Astrocyte (in vitro differentiated cells and primary cell): ENCODE data around the gene RHEBL1. TPM values are rescaled to one million over a fixed set of nuclear protein-coding genes. Genes with fewer than 3 reads are reported as not detected.
A peak's percentile ranks its signal among the peaks of the same experiment; 100 is the strongest.

Experiments used
- DNase-seq: peaks from one replicate; pipeline ENCODE4 v3.0.0-alpha.2; 2010; ENCODE audit warnings: low read depth
- FAIRE-seq: peaks from 2 replicates; lab custom pipeline; 2011; peaks lifted over from hg19 to GRCh38; lab: Jason Lieb, UNC
- H2AFZ ChIP-seq: 2 replicates; pipeline ENCODE4 v1.6.0; 2012; ENCODE audit warnings: low read depth, low read length, inconsistent platforms
- H3K27ac ChIP-seq: 2 replicates; pipeline ENCODE4 v1.5.1; 2011; ENCODE audit warnings: low read depth, low read length, inconsistent platforms
- H3K27me3 ChIP-seq: 2 replicates; pipeline ENCODE4 v1.6.0; 2011; ENCODE audit warnings: low read length, inconsistent platforms; ENCODE audit not compliant: insufficient read depth
- H3K36me3 ChIP-seq: 2 replicates; pipeline ENCODE4 v1.5.1; 2011; ENCODE audit warnings: low read length, inconsistent platforms; ENCODE audit not compliant: insufficient read depth
- H3K4me1 ChIP-seq: 2 replicates; pipeline ENCODE4 v1.5.1; 2011; ENCODE audit warnings: low read length, inconsistent platforms; ENCODE audit not compliant: insufficient read depth
- H3K4me2 ChIP-seq: 2 replicates; pipeline ENCODE4 v1.6.0; 2012; ENCODE audit warnings: low read length, inconsistent platforms
- H3K4me3 ChIP-seq: 2 replicates; pipeline ENCODE4 v1.5.1; 2011; ENCODE audit warnings: low read depth, mild to moderate bottlenecking, low read length, inconsistent platforms; ENCODE audit not compliant: insufficient read depth
- H3K79me2 ChIP-seq: 2 replicates; pipeline ENCODE4 v1.6.0; 2012; ENCODE audit warnings: mild to moderate bottlenecking, low read length, inconsistent platforms; ENCODE audit not compliant: insufficient read depth
- H3K9ac ChIP-seq: 2 replicates; pipeline ENCODE4 v1.6.0; 2012; ENCODE audit warnings: mild to moderate bottlenecking, low read length, inconsistent platforms
- H3K9me3 ChIP-seq: 2 replicates; pipeline ENCODE4 v1.5.1; 2012; ENCODE audit warnings: low read depth, mild to moderate bottlenecking, low read length, inconsistent platforms; ENCODE audit not compliant: insufficient read depth
- H4K20me1 ChIP-seq: 2 replicates; pipeline ENCODE4 v1.6.0; 2012; ENCODE audit warnings: low read length, inconsistent platforms; ENCODE audit not compliant: insufficient read depth
- H3K27ac Mint-ChIP-seq: one replicate; pipeline ENCODE4 v1.8.0; 2021; ENCODE audit warnings: mild to moderate bottlenecking, mixed read lengths; ENCODE audit not compliant: unreplicated experiment
- H3K27me3 Mint-ChIP-seq: one replicate; pipeline ENCODE4 v1.8.0; 2021; ENCODE audit warnings: low read depth, mixed read lengths; ENCODE audit not compliant: unreplicated experiment
- H3K36me3 Mint-ChIP-seq: one replicate; pipeline ENCODE4 v1.8.0; 2021; ENCODE audit warnings: low read depth, mixed read lengths; ENCODE audit not compliant: unreplicated experiment
- H3K4me1 Mint-ChIP-seq: one replicate; pipeline ENCODE4 v1.8.0; 2021; ENCODE audit warnings: low read depth, mixed read lengths; ENCODE audit not compliant: unreplicated experiment
- H3K4me3 Mint-ChIP-seq: one replicate; pipeline ENCODE4 v1.8.0; 2021; ENCODE audit warnings: mild to moderate bottlenecking, moderate library complexity, mixed read lengths; ENCODE audit not compliant: unreplicated experiment
- H3K9me3 Mint-ChIP-seq: one replicate; pipeline ENCODE4 v1.8.0; 2021; ENCODE audit warnings: mild to moderate bottlenecking, mixed read lengths; ENCODE audit not compliant: unreplicated experiment
- EZH2 ChIP-seq: IDR thresholded peaks from 2 replicates; pipeline ENCODE4 v1.6.1; 2012; ENCODE audit warnings: mild to moderate bottlenecking, low read length, inconsistent platforms; ENCODE audit not compliant: insufficient read depth
- total RNA-seq: library from RNA; stranded (reverse); gene quantifications from 2 replicates; pipeline ENCODE4 v1.2.1, GENCODE V29; 2021
- TF ChIP-seq, protein P1 (sequence below): IDR thresholded peaks from 2 replicates; pipeline ENCODE4 v1.5.1; 2011; ENCODE audit warnings: low read depth, mild to moderate bottlenecking, inconsistent platforms, low read length, moderate library complexity; ENCODE audit not compliant: insufficient read depth

The RHEBL1 gene
- total RNA-seq, 1 donor from 2014 or later: 1.3 TPM

DNA sequence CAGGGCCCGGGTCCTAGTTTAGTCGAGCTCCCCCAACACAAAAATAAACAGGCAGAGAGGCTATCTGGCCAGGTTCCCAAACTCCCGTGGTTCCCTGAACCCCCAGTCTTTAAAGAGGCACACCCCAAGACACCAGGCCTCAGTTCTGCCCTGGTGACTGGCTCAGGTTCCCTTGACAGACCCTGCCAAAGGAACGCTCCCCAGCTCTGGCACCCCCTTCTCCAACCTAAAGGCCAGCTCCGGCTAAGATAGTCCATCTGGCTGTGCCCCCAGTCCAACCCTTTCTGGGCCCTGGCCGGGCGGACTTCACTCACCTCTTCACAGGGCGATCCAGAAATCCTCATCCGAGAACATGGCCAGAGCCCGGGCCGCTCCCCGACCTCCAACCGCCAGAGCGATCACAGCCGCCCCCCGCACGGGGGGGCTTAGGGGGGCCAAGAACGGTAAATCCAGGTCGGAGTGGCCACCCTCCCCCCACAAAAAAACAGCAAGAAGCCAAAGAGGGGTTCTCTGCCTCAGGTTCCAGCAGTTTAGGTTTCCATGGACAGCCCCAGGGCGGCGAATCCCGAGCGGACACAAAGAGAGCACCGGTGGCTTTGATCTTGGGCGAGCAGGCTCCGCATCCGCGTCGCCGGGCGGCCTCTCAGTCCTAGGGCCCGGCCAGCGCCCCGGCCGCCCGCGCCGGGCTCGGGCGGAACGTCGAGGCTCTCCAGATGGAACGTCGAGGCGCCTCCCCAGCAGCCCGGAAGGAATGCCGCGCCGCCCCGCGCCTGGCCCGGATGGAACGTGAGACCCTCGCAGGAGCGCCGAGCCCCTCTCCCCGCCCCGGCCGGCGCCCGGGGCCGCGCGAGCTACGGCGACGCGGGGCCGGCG is 10.2 kb downstream of the RHEBL1 start:
- no peaks in the 10 kb centered on the region for H3K27me3 Mint-ChIP-seq
- H3K9me3 Mint-ChIP-seq: no peaks in the 10 kb centered on the region
- H3K9ac ChIP-seq: peak overlapping the region; percentile 97
- no peaks in the 10 kb centered on the region for H3K27me3 ChIP-seq
- no peaks in the 10 kb centered on the region for H3K9me3 ChIP-seq
- peak overlapping the region; percentile 92 for H3K4me3 ChIP-seq
- no peak for TF ChIP-seq EZH2
- TF ChIP-seq, protein P1, sequence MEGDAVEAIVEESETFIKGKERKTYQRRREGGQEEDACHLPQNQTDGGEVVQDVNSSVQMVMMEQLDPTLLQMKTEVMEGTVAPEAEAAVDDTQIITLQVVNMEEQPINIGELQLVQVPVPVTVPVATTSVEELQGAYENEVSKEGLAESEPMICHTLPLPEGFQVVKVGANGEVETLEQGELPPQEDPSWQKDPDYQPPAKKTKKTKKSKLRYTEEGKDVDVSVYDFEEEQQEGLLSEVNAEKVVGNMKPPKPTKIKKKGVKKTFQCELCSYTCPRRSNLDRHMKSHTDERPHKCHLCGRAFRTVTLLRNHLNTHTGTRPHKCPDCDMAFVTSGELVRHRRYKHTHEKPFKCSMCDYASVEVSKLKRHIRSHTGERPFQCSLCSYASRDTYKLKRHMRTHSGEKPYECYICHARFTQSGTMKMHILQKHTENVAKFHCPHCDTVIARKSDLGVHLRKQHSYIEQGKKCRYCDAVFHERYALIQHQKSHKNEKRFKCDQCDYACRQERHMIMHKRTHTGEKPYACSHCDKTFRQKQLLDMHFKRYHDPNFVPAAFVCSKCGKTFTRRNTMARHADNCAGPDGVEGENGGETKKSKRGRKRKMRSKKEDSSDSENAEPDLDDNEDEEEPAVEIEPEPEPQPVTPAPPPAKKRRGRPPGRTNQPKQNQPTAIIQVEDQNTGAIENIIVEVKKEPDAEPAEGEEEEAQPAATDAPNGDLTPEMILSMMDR: no peak
- H3K27ac ChIP-seq: peak overlapping the region; percentile 98
- peaks cover 52% of the 10 kb centered on the region for H4K20me1 ChIP-seq
- H3K79me2 ChIP-seq: peaks cover 68% of the 10 kb centered on the region
- peak; percentile 7 for DNase-seq
- H3K4me3 Mint-ChIP-seq: peak overlapping the region; percentile 98
- H3K36me3 ChIP-seq: peaks cover 7% of the 10 kb centered on the region
- H3K36me3 Mint-ChIP-seq: peaks cover 14% of the 10 kb centered on the region
- H3K4me2 ChIP-seq: peak overlapping the region; percentile 99
- peaks cover 41% of the 10 kb centered on the region for H3K4me1 ChIP-seq
- H3K4me1 Mint-ChIP-seq: peaks cover 35% of the 10 kb centered on the region
- no peak overlapping the region for H2AFZ ChIP-seq
- no peak for FAIRE-seq
- peak overlapping the region; percentile 94 for H3K27ac Mint-ChIP-seq

DNA sequence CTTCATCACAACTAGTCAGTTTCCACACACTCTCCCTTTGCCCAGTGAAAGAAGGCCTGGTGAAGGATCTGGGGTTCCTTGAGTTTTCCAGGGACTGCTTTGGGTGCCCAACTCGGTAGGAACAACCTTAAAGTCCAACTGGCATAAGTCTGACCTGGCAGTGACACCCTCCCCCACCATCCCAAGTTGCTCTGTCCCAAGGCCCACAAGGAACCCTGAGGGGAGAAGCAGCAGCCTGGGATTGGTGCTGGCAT is 10.8 kb downstream of the RHEBL1 start:
- H3K27me3 ChIP-seq: no peaks in the 10 kb centered on the region
- peak overlapping the region; percentile 97 for H3K9ac ChIP-seq
- peaks cover 41% of the 10 kb centered on the region for H3K4me1 ChIP-seq
- Mint-ChIP-seq H3K4me1 (peaks cover 33% of the 10 kb centered on the region), H3K4me3 (peak overlapping the region; percentile 98), H3K9me3 (no peaks in the 10 kb centered on the region), H3K36me3 (peaks cover 14% of the 10 kb centered on the region), H3K27me3 (no peaks in the 10 kb centered on the region), H3K27ac (peak overlapping the region; percentile 94)
- no peak for TF ChIP-seq EZH2
- TF ChIP-seq, protein P1: no peak
- H3K4me3 ChIP-seq: peak overlapping the region; percentile 92
- peak overlapping the region; percentile 99 for H3K4me2 ChIP-seq
- no peak overlapping the region for H2AFZ ChIP-seq
- peaks cover 74% of the 10 kb centered on the region for H3K79me2 ChIP-seq
- DNase-seq: no peak
- peak overlapping the region; percentile 98 for H3K27ac ChIP-seq
- peaks cover 58% of the 10 kb centered on the region for H4K20me1 ChIP-seq
- peaks cover 12% of the 10 kb centered on the region for H3K36me3 ChIP-seq
- FAIRE-seq: no peak
- no peaks in the 10 kb centered on the region for H3K9me3 ChIP-seq
